Nephron (organoid): ENCODE measurements around the gene PTPRD.
A peak's percentile ranks its signal among the peaks of the same experiment; 100 is the strongest.

Experiments
- H3K27ac Mint-ChIP-seq, 3 experiments: 2 replicates each; pipeline ENCODE4 v1.8.0; 2020; ENCODE audit warnings: mixed read lengths in 3 of 3, mild to moderate bottlenecking in 2 of 3, moderate library complexity in 1 of 3
- H3K27me3 Mint-ChIP-seq: 2 replicates; pipeline ENCODE4 v1.8.0; 2021; ENCODE audit warnings: low read depth, mild to moderate bottlenecking, moderate library complexity, mixed read lengths
- H3K36me3 Mint-ChIP-seq: 2 replicates; pipeline ENCODE4 v1.8.0; 2020; ENCODE audit warnings: low read depth, mixed read lengths
- H3K4me1 Mint-ChIP-seq: 2 replicates; pipeline ENCODE4 v1.8.0; 2020; ENCODE audit warnings: mixed read lengths
- H3K4me3 Mint-ChIP-seq, 3 experiments: 2 replicates each; pipeline ENCODE4 v1.8.0; 2020; ENCODE audit warnings: mild to moderate bottlenecking in 3 of 3, mixed read lengths in 3 of 3, moderate library complexity in 2 of 3
- H3K9me3 Mint-ChIP-seq: 2 replicates; pipeline ENCODE4 v1.8.0; 2020; ENCODE audit warnings: mixed read lengths
- TF ChIP-seq, protein P1 (sequence below), 3 experiments: fragments of 200-600 bp; sonication (generic); IDR thresholded peaks; one replicate each; pipeline ENCODE4 v1.5.0; 2021; ENCODE audit warnings: antibody characterized with exemption in 3 of 3; ENCODE audit not compliant: unreplicated experiment in 3 of 3

Gene PTPRD

DNA sequence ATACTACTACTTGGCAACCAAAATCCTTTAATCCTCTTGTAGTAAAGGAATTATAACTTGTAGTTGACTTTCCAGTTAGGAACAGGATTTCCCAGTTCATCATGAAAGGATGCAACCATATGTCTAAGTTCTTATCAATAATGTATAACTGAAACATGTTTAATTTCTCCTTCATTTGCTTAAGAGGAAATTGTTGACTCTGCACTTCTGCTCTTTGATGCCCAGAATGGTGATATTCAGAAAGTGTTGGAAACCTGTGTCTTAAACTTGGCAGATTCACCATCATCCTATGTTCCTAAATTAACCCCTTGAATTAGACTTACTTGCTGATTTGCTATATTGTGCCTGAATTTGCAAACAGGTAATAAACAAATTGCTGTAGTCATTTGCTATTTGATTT, 201.5 kb downstream of the PTPRD start:
- H3K27ac Mint-ChIP-seq: no peak overlapping the region

DNA sequence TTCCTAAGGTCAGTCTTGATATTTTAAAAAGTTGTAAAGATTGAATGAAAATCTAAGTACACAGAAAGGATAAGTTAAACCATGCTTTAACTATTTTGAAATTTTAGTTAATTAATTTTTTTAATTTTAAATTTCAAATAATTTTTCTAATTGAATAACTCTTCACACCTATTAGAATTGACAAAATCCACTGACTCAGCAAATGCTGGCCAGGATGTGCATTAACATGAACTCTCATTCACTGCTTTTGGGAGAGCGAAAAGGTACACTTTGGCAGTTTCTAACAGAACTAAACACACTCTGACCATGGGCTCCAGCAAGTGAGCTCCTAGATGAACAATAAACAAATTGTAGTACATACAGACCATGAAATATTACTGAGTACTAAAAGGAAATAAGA, 209.5 kb downstream of the PTPRD start:
- Mint-ChIP-seq H3K9me3 (no peaks in the 10 kb centered on the region), H3K4me1 (no peaks in the 10 kb centered on the region), H3K27ac (no peak overlapping the region), H3K36me3 (no peaks in the 10 kb centered on the region), H3K27me3 (no peaks in the 10 kb centered on the region), H3K4me3 (no peak overlapping the region)
- TF ChIP-seq, protein P1, sequence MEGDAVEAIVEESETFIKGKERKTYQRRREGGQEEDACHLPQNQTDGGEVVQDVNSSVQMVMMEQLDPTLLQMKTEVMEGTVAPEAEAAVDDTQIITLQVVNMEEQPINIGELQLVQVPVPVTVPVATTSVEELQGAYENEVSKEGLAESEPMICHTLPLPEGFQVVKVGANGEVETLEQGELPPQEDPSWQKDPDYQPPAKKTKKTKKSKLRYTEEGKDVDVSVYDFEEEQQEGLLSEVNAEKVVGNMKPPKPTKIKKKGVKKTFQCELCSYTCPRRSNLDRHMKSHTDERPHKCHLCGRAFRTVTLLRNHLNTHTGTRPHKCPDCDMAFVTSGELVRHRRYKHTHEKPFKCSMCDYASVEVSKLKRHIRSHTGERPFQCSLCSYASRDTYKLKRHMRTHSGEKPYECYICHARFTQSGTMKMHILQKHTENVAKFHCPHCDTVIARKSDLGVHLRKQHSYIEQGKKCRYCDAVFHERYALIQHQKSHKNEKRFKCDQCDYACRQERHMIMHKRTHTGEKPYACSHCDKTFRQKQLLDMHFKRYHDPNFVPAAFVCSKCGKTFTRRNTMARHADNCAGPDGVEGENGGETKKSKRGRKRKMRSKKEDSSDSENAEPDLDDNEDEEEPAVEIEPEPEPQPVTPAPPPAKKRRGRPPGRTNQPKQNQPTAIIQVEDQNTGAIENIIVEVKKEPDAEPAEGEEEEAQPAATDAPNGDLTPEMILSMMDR (IDR thresholded peaks at IDR 0.05; ENCODE audit: unreplicated experiment in 3 of 3): no peak

More for the DNA sequence above, 201.5 kb downstream of the PTPRD start:
- Mint-ChIP-seq H3K4me3 (no peak overlapping the region), H3K4me1 (no peaks in the 10 kb centered on the region), H3K36me3 (no peaks in the 10 kb centered on the region), H3K9me3 (no peaks in the 10 kb centered on the region), H3K27me3 (no peaks in the 10 kb centered on the region)
- TF ChIP-seq, protein P1 (IDR thresholded peaks at IDR 0.05; ENCODE audit: unreplicated experiment in 3 of 3): no peak

DNA sequence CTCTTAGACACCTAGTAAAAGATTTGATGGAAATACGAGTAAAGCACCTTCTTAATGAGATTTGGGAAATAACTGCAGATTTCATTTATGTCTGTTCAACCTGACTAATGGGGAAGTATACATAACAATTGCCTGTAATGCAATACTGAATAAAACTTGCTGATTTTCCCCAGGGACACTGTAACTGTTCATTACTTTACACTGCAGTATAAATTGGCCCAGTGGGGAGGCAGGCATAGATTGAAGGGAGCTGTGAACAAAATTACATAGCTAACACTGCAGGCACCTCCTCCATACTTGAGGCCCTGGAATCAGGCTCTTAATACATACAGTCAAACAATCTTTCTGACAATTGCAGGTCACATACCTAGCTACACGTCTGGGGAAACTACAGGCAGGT, 216.2 kb downstream of the PTPRD start:
- H3K4me1 Mint-ChIP-seq: no peaks in the 10 kb centered on the region
- no peaks in the 10 kb centered on the region for H3K9me3 Mint-ChIP-seq
- no peaks in the 10 kb centered on the region for H3K36me3 Mint-ChIP-seq
- TF ChIP-seq, protein P1 (IDR thresholded peaks at IDR 0.05; ENCODE audit: unreplicated experiment in 3 of 3): no peak
- H3K27ac Mint-ChIP-seq: peak overlapping the region in 2 of 3 experiments; percentile 15 to 27
- no peaks in the 10 kb centered on the region for H3K27me3 Mint-ChIP-seq
- H3K4me3 Mint-ChIP-seq: no peak overlapping the region

DNA sequence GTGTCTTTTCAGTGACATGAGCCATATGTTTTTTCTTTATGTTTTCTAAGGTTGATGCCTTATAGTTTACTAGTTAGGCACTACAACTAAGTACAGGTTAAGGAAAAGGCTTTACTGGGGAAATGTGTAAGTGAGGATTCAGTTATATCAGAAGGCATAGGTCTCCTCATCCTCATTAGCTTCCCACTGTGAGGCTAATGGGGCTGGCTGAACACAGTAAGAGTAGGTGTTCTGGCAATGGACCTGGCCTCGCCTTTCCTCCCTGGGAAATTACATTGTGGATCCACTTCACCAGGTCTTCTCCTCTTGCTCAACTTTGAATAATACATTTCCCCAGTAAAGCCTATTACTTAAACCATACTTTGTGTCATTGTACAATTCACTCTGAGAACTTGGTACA, 225.5 kb downstream of the PTPRD start:
- Mint-ChIP-seq H3K4me1 (no peaks in the 10 kb centered on the region), H3K36me3 (no peaks in the 10 kb centered on the region), H3K27me3 (no peaks in the 10 kb centered on the region), H3K9me3 (no peaks in the 10 kb centered on the region), H3K27ac (no peak overlapping the region), H3K4me3 (no peak overlapping the region)
- TF ChIP-seq, protein P1 (IDR thresholded peaks at IDR 0.05; ENCODE audit: unreplicated experiment in 3 of 3): no peak

DNA sequence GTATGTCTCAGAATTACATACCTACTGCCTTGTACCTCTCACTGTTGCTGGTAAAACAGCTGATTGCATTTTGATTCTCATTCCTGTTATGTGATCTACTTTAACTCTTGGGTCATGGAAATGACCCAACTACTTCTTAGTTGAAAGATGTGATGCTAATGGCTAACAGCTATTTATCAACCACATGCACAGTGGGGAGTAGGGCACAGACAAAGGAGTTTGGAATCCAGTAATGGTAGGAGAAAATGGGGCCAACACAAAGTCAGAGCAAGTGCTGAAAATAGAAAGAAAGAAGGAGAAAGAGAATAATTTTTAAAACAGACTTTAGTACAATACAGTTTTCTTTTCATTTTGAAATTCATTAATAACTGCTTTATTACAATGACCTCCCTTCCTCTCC, 241.0 kb downstream of the PTPRD start:
- TF ChIP-seq, protein P1 (IDR thresholded peaks at IDR 0.05; ENCODE audit: unreplicated experiment in 3 of 3): no peak
- Mint-ChIP-seq H3K9me3 (no peaks in the 10 kb centered on the region), H3K4me1 (no peaks in the 10 kb centered on the region), H3K27me3 (no peaks in the 10 kb centered on the region), H3K36me3 (no peaks in the 10 kb centered on the region), H3K27ac (no peak overlapping the region), H3K4me3 (no peak overlapping the region)

DNA sequence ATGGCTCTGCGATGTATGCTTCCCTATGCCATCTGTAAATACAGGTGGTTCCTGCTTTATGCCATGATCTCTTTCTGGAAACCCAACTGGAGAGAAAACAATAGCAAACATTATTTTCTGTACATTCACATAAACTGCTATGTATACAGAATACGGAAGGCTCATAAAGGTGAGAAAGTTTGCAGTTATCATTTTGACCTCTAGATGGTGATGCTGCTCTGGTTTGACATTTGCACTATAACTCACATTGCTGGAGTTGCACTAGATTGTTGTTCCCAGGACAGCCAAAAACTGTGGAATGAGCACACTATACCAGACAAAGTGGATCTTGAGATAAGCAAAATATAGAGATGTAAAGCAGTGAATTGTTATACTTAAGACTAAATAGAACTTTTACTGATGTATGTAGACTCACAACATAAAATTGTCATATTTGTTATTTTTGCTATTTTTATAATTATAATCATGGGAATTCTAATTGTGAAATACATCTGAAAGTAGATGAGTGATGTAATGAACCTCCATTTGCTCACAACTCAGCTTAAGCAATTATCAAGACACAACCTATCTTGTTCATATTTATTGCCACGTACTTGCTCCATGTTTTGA, 246.5 kb downstream of the PTPRD start:
- H3K27me3 Mint-ChIP-seq: peaks cover 4% of the 10 kb centered on the region
- H3K4me1 Mint-ChIP-seq: no peaks in the 10 kb centered on the region
- H3K27ac Mint-ChIP-seq: no peak overlapping the region
- TF ChIP-seq, protein P1 (IDR thresholded peaks at IDR 0.05; ENCODE audit: unreplicated experiment in 3 of 3): peak; percentile 69 to 83 (median 76)
- no peaks in the 10 kb centered on the region for H3K36me3 Mint-ChIP-seq
- no peak overlapping the region for H3K4me3 Mint-ChIP-seq
- no peaks in the 10 kb centered on the region for H3K9me3 Mint-ChIP-seq
